Cardiac muscle cell (in vitro differentiated cells and primary cell): Measurements from ENCODE around the gene RPS6KA5. TPM values are rescaled to one million over a fixed set of nuclear protein-coding genes. Genes with fewer than 3 reads are reported as not detected.
A peak's percentile ranks its signal among the peaks of the same experiment; 100 is the strongest.
"Not testable (repeated sequence)": the region's sequence is repeated elsewhere in the genome, so short reads cannot be mapped to it uniquely, and the experiment has no call there.

ENCODE experiments used
- DNase-seq, 2 donors: peaks; one replicate each; pipeline versions ENCODE4 v3.0.0 to v3.0.0-alpha.2; 2010 to 2017; ENCODE audit warnings: low read depth in 1 of 2, low spot score in 1 of 2
- H3K27ac ChIP-seq: fragments of 200-600 bp; sonication (generic); 2 replicates; pipeline ENCODE4 v1.5.1; 2016
- H3K27me3 ChIP-seq: fragments of 200-600 bp; sonication (generic); 2 replicates; pipeline ENCODE4 v1.6.0; 2016; ENCODE audit warnings: control low read depth
- H3K36me3 ChIP-seq: fragments of 200-600 bp; sonication (generic); 2 replicates; pipeline ENCODE4 v1.5.1; 2016; ENCODE audit warnings: control low read depth
- H3K4me1 ChIP-seq: fragments of 200-600 bp; sonication (generic); 2 replicates; pipeline ENCODE4 v1.8.1; 2017; ENCODE audit warnings: low read depth, mild to moderate bottlenecking, mixed run types
- H3K4me3 ChIP-seq: fragments of 200-600 bp; sonication (generic); 2 replicates; pipeline ENCODE4 v1.5.1; 2016; ENCODE audit warnings: mild to moderate bottlenecking
- H3K9me3 ChIP-seq: fragments of 200-600 bp; sonication (generic); 2 replicates; pipeline ENCODE4 v1.5.1; 2017; ENCODE audit warnings: low read depth, mild to moderate bottlenecking, control low read depth
- polyA plus RNA-seq: library from polyadenylated mRNA; unstranded; fragments of >200 nt; fragmentation: Nextera tagmentation; extraction: Ambion mirVana; gene quantifications from 2 replicates; pipeline ENCODE4 v1.2.1, GENCODE V29; 2016
- total RNA-seq: library from RNA; depleted of rRNA; stranded (reverse); fragments of >200 nt; gene quantifications from 2 replicates; pipeline ENCODE4 v1.2.3, GENCODE V29; 2016
- TF ChIP-seq, protein P1 (sequence below): IDR thresholded peaks from 2 replicates; pipeline ENCODE4 v1.5.1; 2012; ENCODE audit warnings: low read depth, mild to moderate bottlenecking, low read length

Gene RPS6KA5
- total and polyA plus RNA-seq, 2 experiments from 2014 or later, result 3.3 to 10.9 TPM

- Histone ChIP-seq H3K9me3 (no peaks in the 10 kb centered on the region), H3K27ac (no peak overlapping the region), H3K4me1 (peaks cover under 1% of the 10 kb centered on the region), H3K4me3 (no peak overlapping the region), H3K27me3 (no peaks in the 10 kb centered on the region), H3K36me3 (no peaks in the 10 kb centered on the region)
- DNase-seq, result no peak
- TF ChIP-seq, protein P1, sequence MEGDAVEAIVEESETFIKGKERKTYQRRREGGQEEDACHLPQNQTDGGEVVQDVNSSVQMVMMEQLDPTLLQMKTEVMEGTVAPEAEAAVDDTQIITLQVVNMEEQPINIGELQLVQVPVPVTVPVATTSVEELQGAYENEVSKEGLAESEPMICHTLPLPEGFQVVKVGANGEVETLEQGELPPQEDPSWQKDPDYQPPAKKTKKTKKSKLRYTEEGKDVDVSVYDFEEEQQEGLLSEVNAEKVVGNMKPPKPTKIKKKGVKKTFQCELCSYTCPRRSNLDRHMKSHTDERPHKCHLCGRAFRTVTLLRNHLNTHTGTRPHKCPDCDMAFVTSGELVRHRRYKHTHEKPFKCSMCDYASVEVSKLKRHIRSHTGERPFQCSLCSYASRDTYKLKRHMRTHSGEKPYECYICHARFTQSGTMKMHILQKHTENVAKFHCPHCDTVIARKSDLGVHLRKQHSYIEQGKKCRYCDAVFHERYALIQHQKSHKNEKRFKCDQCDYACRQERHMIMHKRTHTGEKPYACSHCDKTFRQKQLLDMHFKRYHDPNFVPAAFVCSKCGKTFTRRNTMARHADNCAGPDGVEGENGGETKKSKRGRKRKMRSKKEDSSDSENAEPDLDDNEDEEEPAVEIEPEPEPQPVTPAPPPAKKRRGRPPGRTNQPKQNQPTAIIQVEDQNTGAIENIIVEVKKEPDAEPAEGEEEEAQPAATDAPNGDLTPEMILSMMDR, result no peak
Observed at GRCh38 chr14:90846511-90846910, 213.9 kb downstream of the RPS6KA5 start.

DNA sequence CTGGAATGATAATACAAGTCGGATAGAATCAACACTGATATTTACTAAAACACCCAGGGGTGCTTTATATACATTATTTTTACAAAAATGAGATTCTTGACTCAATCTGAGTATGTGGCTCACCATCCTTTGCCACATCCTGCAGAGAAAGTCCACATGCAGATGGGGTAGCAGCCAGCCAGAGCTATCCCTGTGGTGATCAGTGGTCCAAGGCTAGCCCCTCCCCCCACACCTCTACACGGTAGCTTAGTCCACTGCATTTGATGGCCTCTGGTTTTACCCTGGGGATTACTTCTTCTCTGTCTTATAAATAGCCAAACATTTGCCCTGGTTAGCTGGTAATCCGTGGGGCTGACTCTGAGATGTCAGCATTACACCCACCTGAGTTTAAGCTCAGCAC is 216.1 kb downstream of the RPS6KA5 start:
- TF ChIP-seq, protein P1, result no peak
- Histone ChIP-seq H3K27me3 (no peaks in the 10 kb centered on the region), H3K36me3 (no peaks in the 10 kb centered on the region), H3K4me3 (no peak overlapping the region), H3K4me1 (no peaks in the 10 kb centered on the region), H3K27ac (no peak overlapping the region), H3K9me3 (no peaks in the 10 kb centered on the region)
- no peak for DNase-seq

- Histone ChIP-seq H3K36me3 (no peaks in the 10 kb centered on the region), H3K27ac (no peak overlapping the region), H3K27me3 (no peaks in the 10 kb centered on the region), H3K4me3 (no peak overlapping the region), H3K4me1 (no peaks in the 10 kb centered on the region), H3K9me3 (no peaks in the 10 kb centered on the region)
- TF ChIP-seq, protein P1, result no peak
- DNase-seq, result peak in 1 of 2 donors; percentile 18
Observed at GRCh38 chr14:90842726-90843125, 217.7 kb downstream of the RPS6KA5 start.

DNA sequence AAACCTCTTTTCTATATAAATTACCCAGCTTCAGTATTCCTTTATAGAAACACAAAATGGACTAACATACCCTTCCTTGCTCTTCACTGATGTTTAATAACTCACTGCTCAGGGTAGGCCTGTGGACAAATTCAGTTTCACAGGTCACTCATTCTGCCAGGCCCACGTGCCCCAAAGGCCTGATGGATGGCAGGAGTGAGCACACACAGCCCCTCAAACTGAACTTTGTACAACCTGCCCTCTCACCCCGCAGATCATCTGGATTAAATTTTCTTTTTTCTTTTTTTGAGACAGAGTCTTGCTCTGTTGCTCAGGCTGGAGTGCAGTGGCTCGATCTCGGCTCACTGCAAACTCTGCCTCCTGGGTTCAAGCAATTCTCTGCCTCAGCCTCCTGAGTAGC is 219.8 kb downstream of the RPS6KA5 start:
- not testable (repeated sequence) for H3K27me3 ChIP-seq, H3K4me1 ChIP-seq, H3K9me3 ChIP-seq, H3K36me3 ChIP-seq, H3K27ac ChIP-seq, H3K4me3 ChIP-seq, DNase-seq

DNA sequence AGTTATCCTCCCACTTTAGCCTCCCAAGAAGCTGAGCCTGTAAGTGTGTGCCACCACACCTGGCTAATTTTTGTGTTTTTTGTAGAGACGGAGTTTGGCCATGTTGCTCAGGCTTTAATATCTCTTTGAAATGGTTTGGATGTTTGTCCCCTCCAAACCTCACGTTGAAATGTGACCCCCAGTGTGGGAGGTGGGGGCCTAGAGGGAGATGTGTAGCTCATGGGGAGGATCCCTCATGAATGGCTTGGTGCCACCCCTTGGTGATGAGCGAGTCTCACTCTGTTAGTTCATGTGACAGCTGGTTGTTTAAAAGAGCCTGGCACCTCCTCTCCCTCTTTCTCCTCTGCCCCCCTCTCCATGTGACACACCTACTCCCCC is 220.6 kb downstream of the RPS6KA5 start:
- Histone ChIP-seq H3K4me1 (no peaks in the 10 kb centered on the region), H3K4me3 (no peak overlapping the region), H3K36me3 (no peaks in the 10 kb centered on the region), H3K9me3 (no peaks in the 10 kb centered on the region), H3K27me3 (no peaks in the 10 kb centered on the region), H3K27ac (no peak overlapping the region)
- TF ChIP-seq, protein P1, result no peak
- no peak for DNase-seq

DNA sequence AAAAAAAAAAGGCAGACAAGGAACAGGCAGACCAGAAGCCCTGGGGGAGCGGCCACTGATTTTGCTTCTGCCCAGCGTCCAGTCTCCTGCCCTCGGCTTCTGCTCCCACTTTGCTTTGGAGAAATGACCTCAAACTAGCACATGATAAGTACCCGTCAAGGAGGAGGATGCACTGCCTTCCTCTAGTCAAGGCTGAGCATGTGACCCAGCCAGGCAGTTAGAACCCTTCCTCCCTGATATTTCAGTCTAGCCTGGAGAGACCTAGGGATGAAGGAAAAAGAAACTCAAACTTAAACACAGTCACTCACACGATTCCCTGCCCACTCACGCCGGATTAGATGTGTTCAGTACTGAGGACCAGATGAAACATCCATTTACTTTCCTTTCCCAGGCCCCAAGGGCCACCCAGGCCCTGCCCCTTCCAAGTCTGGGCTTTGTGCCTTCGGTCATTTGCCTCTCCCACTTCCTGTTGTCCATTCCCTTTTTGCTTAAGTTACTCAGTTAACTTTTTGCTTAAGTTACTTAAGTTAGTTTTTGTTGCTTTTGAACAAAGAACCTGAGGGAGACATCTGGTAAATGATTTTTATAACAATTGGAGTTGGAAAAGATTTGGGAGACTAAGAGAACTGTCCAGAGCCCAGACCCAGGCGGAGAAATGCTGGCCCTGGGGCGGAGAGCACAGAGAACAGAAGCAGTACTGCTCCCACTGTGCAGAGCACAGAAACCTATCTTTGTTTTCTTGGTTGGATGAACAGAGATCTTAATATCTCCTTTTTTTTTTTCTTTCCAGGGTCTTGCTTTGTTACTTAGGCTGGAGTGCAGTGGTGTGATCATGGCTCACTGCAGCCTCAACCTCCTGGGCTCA is 221.2 kb downstream of the RPS6KA5 start:
- H3K27ac ChIP-seq, result no peak overlapping the region
- no peaks in the 10 kb centered on the region for H3K36me3 ChIP-seq
- no peaks in the 10 kb centered on the region for H3K27me3 ChIP-seq
- no peak overlapping the region for H3K4me3 ChIP-seq
- DNase-seq, result peak in 1 of 2 donors; percentile 68
- H3K4me1 ChIP-seq, result no peaks in the 10 kb centered on the region
- TF ChIP-seq, protein P1, result no peak
- no peaks in the 10 kb centered on the region for H3K9me3 ChIP-seq

GRCh38 chr14:90838531-90838930 is 221.9 kb downstream of the RPS6KA5 start:
- H3K4me3 ChIP-seq, H3K27ac ChIP-seq, H3K36me3 ChIP-seq, DNase-seq, H3K9me3 ChIP-seq, H3K27me3 ChIP-seq, H3K4me1 ChIP-seq: not testable (repeated sequence)
